NT2/D1 (cell line): Measurements from ENCODE around the gene LRCH2.
"Not testable (repeated sequence)": the region's sequence is repeated elsewhere in the genome, so short reads cannot be mapped to it uniquely, and the experiment has no call there.

ENCODE experiments used
- DNase-seq: peaks from one replicate; pipeline ENCODE4 v3.0.0-alpha.2; 2011; ENCODE audit warnings: low read depth, low spot score
- H3K27me3 ChIP-seq: 2 replicates; pipeline ENCODE4 v1.6.0; 2011; ENCODE audit warnings: mild to moderate bottlenecking; ENCODE audit not compliant: insufficient read length, insufficient read depth
- H3K36me3 ChIP-seq: 2 replicates; pipeline ENCODE4 v1.6.1; 2011; ENCODE audit warnings: mild to moderate bottlenecking, low read length, mixed read lengths; ENCODE audit not compliant: insufficient read depth, insufficient read length
- H3K4me1 ChIP-seq: 2 replicates; pipeline ENCODE4 v1.5.1; 2011; ENCODE audit not compliant: insufficient read depth, insufficient read length
- H3K4me3 ChIP-seq: 2 replicates; pipeline ENCODE4 v1.5.1; 2011; ENCODE audit warnings: low read depth; ENCODE audit not compliant: insufficient read length
- H3K9ac ChIP-seq: 2 replicates; pipeline ENCODE4 v1.6.0; 2011; ENCODE audit warnings: low read depth; ENCODE audit not compliant: insufficient read length
- H3K9me3 ChIP-seq: 2 replicates; pipeline ENCODE4 v1.5.1; 2011; ENCODE audit warnings: mild to moderate bottlenecking, low read length; ENCODE audit not compliant: insufficient read depth
- SUZ12 ChIP-seq: IDR thresholded peaks from 2 replicates; pipeline ENCODE4 v1.6.1; 2011; ENCODE audit not compliant: insufficient read length, insufficient read depth; ENCODE audit errors: extremely low read depth
- YY1 ChIP-seq: IDR thresholded peaks from 2 replicates; pipeline ENCODE4 v1.6.1; 2011; ENCODE audit not compliant: insufficient read length, insufficient read depth
- ZNF274 ChIP-seq: IDR thresholded peaks from 2 replicates; pipeline ENCODE4 v1.6.1; 2011; ENCODE audit warnings: mild to moderate bottlenecking, low read depth, low read length

The LRCH2 gene

GRCh38 chrX:115232933-115233496 lies 881 bp downstream of the LRCH2 start:
- no peak for TF ChIP-seq ZNF274
- no peak for TF ChIP-seq SUZ12
- no peak for TF ChIP-seq YY1
- peak overlapping the region; percentile 56 for H3K9ac ChIP-seq
- H3K36me3 ChIP-seq: no peaks in the 10 kb centered on the region
- no peaks in the 10 kb centered on the region for H3K4me1 ChIP-seq
- H3K9me3 ChIP-seq: no peaks in the 10 kb centered on the region
- peak overlapping the region; percentile 72 for H3K4me3 ChIP-seq
- H3K27me3 ChIP-seq: peaks cover 26% of the 10 kb centered on the region
- no peak for DNase-seq

- TF ChIP-seq YY1 (no peak), ZNF274 (no peak), SUZ12 (no peak)
- no peaks in the 10 kb centered on the region for H3K9me3 ChIP-seq
- H3K36me3 ChIP-seq: no peaks in the 10 kb centered on the region
- DNase-seq: no peak
- H3K9ac ChIP-seq: no peak overlapping the region
- H3K4me3 ChIP-seq: no peak overlapping the region
- no peaks in the 10 kb centered on the region for H3K4me1 ChIP-seq
- peaks cover 14% of the 10 kb centered on the region for H3K27me3 ChIP-seq
Observed at GRCh38 chrX:115229337-115230003, 4.4 kb downstream of the LRCH2 start.

- Histone ChIP-seq H3K4me3 (no peak overlapping the region), H3K9ac (no peak overlapping the region), H3K36me3 (no peaks in the 10 kb centered on the region), H3K9me3 (no peaks in the 10 kb centered on the region), H3K27me3 (no peaks in the 10 kb centered on the region), H3K4me1 (no peaks in the 10 kb centered on the region)
- DNase-seq: peak; percentile 42
- no peak for TF ChIP-seq YY1
- no peak for TF ChIP-seq ZNF274
- no peak for TF ChIP-seq SUZ12
Observed at GRCh38 chrX:115226929-115227328, 7.0 kb downstream of the LRCH2 start.

GRCh38 chrX:115217346-115217745 lies 16.6 kb downstream of the LRCH2 start:
- H3K4me1 ChIP-seq, H3K9ac ChIP-seq, DNase-seq, H3K9me3 ChIP-seq, H3K36me3 ChIP-seq, H3K4me3 ChIP-seq, H3K27me3 ChIP-seq: not testable (repeated sequence)

GRCh38 chrX:115214605-115215004 lies 19.3 kb downstream of the LRCH2 start:
- Histone ChIP-seq H3K9me3 (peaks cover 8% of the 10 kb centered on the region; the same call in 1 of the 2 replicates), H3K9ac (no peak overlapping the region), H3K36me3 (no peaks in the 10 kb centered on the region), H3K4me3 (no peak overlapping the region), H3K27me3 (no peaks in the 10 kb centered on the region), H3K4me1 (no peaks in the 10 kb centered on the region)
- DNase-seq: no peak
- no peak for TF ChIP-seq SUZ12
- TF ChIP-seq YY1: no peak
- no peak for TF ChIP-seq ZNF274

GRCh38 chrX:115214151-115214550 lies 19.7 kb downstream of the LRCH2 start:
- no peak overlapping the region for H3K9ac ChIP-seq
- H3K9me3 ChIP-seq: peaks cover 8% of the 10 kb centered on the region; the same call in 1 of the 2 replicates
- H3K4me3 ChIP-seq: no peak overlapping the region
- H3K4me1 ChIP-seq: no peaks in the 10 kb centered on the region
- H3K27me3 ChIP-seq: no peaks in the 10 kb centered on the region
- no peak for TF ChIP-seq SUZ12
- no peak for TF ChIP-seq YY1
- TF ChIP-seq ZNF274: no peak
- DNase-seq: no peak
- no peaks in the 10 kb centered on the region for H3K36me3 ChIP-seq

- not testable (repeated sequence) for H3K4me3 ChIP-seq, H3K4me1 ChIP-seq, H3K36me3 ChIP-seq, H3K9ac ChIP-seq, H3K27me3 ChIP-seq, DNase-seq
- peaks cover 14% of the 10 kb centered on the region; the same call in 1 of the 2 replicates for H3K9me3 ChIP-seq
Observed at GRCh38 chrX:115209547-115209946, 24.3 kb downstream of the LRCH2 start.

GRCh38 chrX:115204040-115204439 lies 29.9 kb downstream of the LRCH2 start:
- Histone ChIP-seq H3K4me3 (no peak overlapping the region), H3K9ac (no peak overlapping the region), H3K9me3 (peaks cover 20% of the 10 kb centered on the region; the same call in 1 of the 2 replicates), H3K36me3 (no peaks in the 10 kb centered on the region), H3K4me1 (no peaks in the 10 kb centered on the region), H3K27me3 (no peaks in the 10 kb centered on the region)
- TF ChIP-seq SUZ12: no peak
- TF ChIP-seq YY1: no peak
- no peak for TF ChIP-seq ZNF274
- no peak for DNase-seq
